ENCODE measurements around the gene PLAAT4. TPM values are rescaled to one million over a fixed set of nuclear protein-coding genes. Genes with fewer than 3 reads are reported as not detected.

PLAAT4 gene
- total RNA-seq, 1 experiment from 2014 or later, result 157 TPM

DNA sequence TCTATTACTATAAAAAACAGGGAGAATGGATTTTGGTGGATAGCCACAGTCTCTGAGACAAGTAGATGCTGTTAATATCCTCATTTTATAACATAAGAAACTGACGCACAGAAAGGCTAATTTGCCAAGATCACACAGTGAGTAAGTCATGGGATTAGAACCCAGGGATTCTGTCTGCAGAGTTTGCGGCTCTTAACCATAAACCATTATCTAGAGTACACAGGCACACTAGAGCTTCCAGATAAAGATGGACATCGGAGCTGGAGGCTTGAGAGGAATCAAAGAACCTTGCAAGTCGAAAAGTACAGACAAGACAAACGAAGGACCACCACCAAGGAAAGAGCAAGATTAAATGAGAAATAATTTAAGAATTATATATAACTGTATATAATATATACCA, 19.5 kb upstream of the PLAAT4 start:
- CTCF ChIA-PET, result no interaction called here
- TF ChIP-seq CTCF (IDR thresholded peaks at IDR 0.05; ENCODE audit: unreplicated experiment), result no peak
- DNase-seq, result no peak
- H3K27ac Mint-ChIP-seq (ENCODE audit: unreplicated experiment), result no peak overlapping the region
- H3K9me3 Mint-ChIP-seq (ENCODE audit: low read depth, unreplicated experiment), result peaks cover 6% of the 10 kb centered on the region
- intact Hi-C loops (cut with micrococcal nuclease; ENCODE audit: unreplicated experiment), result no loop called here
- no peak overlapping the region for H3K4me3 Mint-ChIP-seq (ENCODE audit: low read depth, unreplicated experiment)
- H3K36me3 Mint-ChIP-seq (ENCODE audit: insufficient read depth, unreplicated experiment), result no peaks in the 10 kb centered on the region
- H3K27me3 Mint-ChIP-seq (ENCODE audit: unreplicated experiment), result no peaks in the 10 kb centered on the region
- BruUV-seq (replicated peaks), result no TSS peak
- peaks cover 15% of the 10 kb centered on the region for H3K4me1 Mint-ChIP-seq (ENCODE audit: low read depth, unreplicated experiment)

DNA sequence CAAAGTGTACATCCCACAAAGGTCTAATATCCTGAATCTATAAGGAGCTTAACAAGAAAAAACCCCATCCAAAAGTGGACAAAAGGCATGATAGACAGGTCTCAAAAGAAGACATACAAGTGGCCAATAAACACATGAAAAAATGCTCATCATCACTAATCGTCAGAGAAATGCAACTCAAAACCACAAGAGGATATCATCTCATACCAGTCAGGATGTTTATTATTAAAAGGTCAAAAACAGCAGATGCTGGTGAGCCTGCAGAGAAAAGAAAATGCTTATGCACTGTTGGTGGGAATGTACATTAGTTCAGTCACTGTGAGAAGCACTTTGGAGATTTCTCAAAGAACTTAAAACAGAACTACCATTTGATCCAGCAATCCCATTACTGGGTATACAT, 18.1 kb upstream of the PLAAT4 start:
- Mint-ChIP-seq H3K9me3 (ENCODE audit: low read depth, unreplicated experiment) (peaks cover 6% of the 10 kb centered on the region), H3K36me3 (ENCODE audit: insufficient read depth, unreplicated experiment) (peaks cover 4% of the 10 kb centered on the region), H3K4me3 (ENCODE audit: low read depth, unreplicated experiment) (no peak overlapping the region), H3K27me3 (ENCODE audit: unreplicated experiment) (no peaks in the 10 kb centered on the region), H3K27ac (ENCODE audit: unreplicated experiment) (no peak overlapping the region), H3K4me1 (ENCODE audit: low read depth, unreplicated experiment) (peaks cover 27% of the 10 kb centered on the region)
- DNase-seq, result no peak
- intact Hi-C loops (cut with micrococcal nuclease; ENCODE audit: unreplicated experiment), result no loop called here
- CTCF ChIA-PET, result no interaction called here
- no peak for TF ChIP-seq CTCF (IDR thresholded peaks at IDR 0.05; ENCODE audit: unreplicated experiment)
- no TSS peak for BruUV-seq (replicated peaks)

- H3K9me3 Mint-ChIP-seq (ENCODE audit: low read depth, unreplicated experiment), result peaks cover 6% of the 10 kb centered on the region
- intact Hi-C loops (cut with micrococcal nuclease; ENCODE audit: unreplicated experiment), result no loop called here
- H3K27me3 Mint-ChIP-seq (ENCODE audit: unreplicated experiment), result no peaks in the 10 kb centered on the region
- CTCF ChIA-PET, result no interaction called here
- H3K27ac Mint-ChIP-seq (ENCODE audit: unreplicated experiment), result no peak overlapping the region
- no peak overlapping the region for H3K4me3 Mint-ChIP-seq (ENCODE audit: low read depth, unreplicated experiment)
- DNase-seq, result no peak
- H3K4me1 Mint-ChIP-seq (ENCODE audit: low read depth, unreplicated experiment), result peaks cover 27% of the 10 kb centered on the region
- peaks cover 4% of the 10 kb centered on the region for H3K36me3 Mint-ChIP-seq (ENCODE audit: insufficient read depth, unreplicated experiment)
- no peak for TF ChIP-seq CTCF (IDR thresholded peaks at IDR 0.05; ENCODE audit: unreplicated experiment)
- BruUV-seq (replicated peaks), result no TSS peak
Observed at GRCh38 chr11:63520606-63521170, 15.9 kb upstream of the PLAAT4 start.

- peaks cover 4% of the 10 kb centered on the region for H3K36me3 Mint-ChIP-seq (ENCODE audit: insufficient read depth, unreplicated experiment)
- CTCF ChIA-PET, result no interaction called here
- peaks cover 27% of the 10 kb centered on the region for H3K4me1 Mint-ChIP-seq (ENCODE audit: low read depth, unreplicated experiment)
- TF ChIP-seq CTCF (IDR thresholded peaks at IDR 0.05; ENCODE audit: unreplicated experiment), result no peak
- no peak overlapping the region for H3K4me3 Mint-ChIP-seq (ENCODE audit: low read depth, unreplicated experiment)
- BruUV-seq (replicated peaks), result no TSS peak
- intact Hi-C loops (cut with micrococcal nuclease; ENCODE audit: unreplicated experiment), result no loop called here
- no peak for DNase-seq
- H3K27me3 Mint-ChIP-seq (ENCODE audit: unreplicated experiment), result no peaks in the 10 kb centered on the region
- peaks cover 6% of the 10 kb centered on the region for H3K9me3 Mint-ChIP-seq (ENCODE audit: low read depth, unreplicated experiment)
- no peak overlapping the region for H3K27ac Mint-ChIP-seq (ENCODE audit: unreplicated experiment)
Observed at GRCh38 chr11:63521896-63522295, 14.7 kb upstream of the PLAAT4 start.
